GM19035 (cell line): ENCODE data around the gene NXPE3.

Experiments used
- ATAC-seq: cut with Tn5 transposase; IDR thresholded peaks from one replicate; pipeline ENCODE4 v1.9.1; 2021; ENCODE audit not compliant: unreplicated experiment

The NXPE3 gene

GRCh38 chr3:101828276-101828675, 49.3 kb downstream of the NXPE3 start:
- no peak for ATAC-seq

DNA sequence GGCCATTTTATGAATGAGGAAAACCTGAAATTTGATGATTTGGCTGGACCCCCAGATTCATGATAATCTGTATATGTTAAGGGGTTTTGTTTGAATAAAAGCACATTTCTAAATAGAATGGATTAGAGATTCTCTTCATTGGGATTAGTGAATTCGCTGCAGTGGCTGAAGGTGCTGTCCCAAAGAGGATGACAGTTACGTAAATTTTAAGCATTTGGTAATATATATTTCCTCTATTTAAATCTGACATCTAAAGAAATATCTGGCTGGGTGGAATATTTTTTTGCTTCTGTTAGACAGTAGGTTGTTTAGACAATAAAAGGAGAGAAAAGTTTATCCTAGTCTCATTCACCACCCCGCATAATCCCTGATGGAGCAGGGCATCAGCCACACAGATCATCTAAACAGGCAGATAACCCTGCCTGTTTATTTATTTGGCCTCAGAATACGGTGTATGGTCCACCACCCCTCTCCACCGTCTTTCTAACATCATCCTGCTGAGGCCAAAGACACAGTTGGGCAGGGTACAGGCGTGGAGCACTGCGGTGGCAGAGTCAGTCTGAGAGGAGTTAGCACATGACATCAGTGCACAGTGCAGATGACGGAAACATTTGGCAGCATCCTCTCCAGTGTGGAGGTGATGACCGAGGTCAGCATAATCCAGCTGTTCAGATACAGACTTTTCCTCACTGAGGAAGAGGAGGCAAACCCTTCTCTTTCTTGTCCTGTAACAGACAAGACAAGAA, 49.9 kb downstream of the NXPE3 start:
- ATAC-seq, result peak; percentile 46

DNA sequence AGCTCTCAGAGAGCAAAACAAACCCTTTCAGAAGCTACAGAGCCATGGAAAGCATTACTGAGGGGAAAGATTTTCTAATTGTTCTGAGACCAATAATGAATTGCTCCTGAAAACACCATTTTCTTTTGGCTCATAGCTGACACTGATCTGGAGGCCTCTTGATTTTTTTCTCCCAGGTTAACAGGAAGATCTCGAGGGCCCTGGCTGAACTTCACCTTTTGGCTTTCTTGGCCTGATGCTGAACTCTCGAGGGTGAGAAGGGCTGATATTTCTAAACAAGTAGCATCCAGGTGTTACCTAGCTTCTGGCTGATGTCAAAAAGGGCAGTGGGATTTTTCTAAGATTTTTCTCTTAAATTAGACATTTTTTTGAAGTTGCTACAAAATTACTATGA, 50.4 kb downstream of the NXPE3 start:
- no peak for ATAC-seq

- ATAC-seq, result no peak
Measured at GRCh38 chr3:101829874-101830273, 50.9 kb downstream of the NXPE3 start.

DNA sequence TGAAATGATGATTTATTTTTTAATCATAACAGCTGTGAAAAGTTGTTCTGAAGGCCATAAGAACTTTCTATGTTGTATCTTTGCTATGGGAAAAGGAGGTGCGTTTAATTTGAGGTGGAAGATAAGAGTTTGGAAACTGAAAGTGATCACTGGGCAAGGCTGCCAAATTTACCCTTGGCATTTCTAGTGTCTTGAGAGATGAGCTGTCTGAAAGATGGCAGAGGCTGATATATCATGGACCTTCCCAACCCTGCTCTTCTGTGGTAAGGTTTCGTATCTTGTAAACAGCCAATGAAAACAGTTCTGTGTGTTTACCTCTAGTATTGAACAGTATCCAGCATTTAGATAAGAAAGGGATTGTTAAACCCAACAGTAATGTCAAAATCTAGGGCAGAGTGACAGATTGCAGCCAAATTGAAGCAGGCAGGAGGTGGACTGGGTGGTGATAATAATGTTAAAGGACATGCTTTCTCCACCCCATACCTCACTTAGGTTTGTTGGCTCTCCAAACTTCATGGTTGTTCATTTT, 54.5 kb downstream of the NXPE3 start:
- no peak for ATAC-seq

DNA sequence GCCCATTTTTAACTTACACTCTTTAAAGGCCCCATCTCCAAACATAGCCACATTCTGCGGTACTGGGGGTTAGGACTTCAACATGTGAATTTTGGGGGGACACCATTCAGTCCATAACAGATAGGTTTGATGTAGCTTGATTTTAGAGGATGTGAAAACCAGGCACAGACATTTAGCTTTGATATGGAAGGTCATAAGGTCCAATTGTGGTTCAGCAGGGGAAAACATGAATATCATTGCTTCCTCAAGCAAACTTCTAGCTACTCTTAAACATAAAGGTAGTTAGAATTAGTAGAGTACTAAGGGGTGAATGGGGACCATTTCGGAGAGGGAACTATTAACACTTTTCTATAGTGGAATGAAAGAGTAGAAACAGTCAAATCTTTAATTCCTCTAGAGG, 56.7 kb downstream of the NXPE3 start:
- no peak for ATAC-seq

DNA sequence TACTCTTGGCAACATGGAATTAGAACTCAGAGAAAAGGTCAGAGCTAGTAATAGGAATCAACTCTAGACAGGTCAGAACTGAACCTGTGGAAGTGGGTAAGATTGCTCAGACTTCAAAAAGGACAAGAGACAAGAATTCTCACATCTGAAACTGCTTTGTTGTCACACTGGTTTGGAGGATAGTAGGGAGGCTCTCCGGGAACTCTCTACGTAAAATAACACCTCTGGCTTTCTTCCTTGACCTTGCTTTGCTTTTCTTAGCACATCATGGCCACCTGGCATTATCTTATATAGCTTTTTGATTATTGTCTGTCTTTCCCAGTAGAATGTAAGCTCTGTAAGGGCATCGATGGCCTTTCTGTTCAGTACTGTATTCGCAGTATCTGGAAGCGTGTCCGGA, 57.1 kb downstream of the NXPE3 start:
- ATAC-seq, result no peak

GRCh38 chr3:101836652-101837598, 57.9 kb downstream of the NXPE3 start:
- no peak for ATAC-seq

- ATAC-seq, result no peak
Measured at GRCh38 chr3:101838691-101839090, 59.7 kb downstream of the NXPE3 start.

GRCh38 chr3:101840066-101840465, 61.1 kb downstream of the NXPE3 start:
- no peak for ATAC-seq

GRCh38 chr3:101842245-101842934, 63.4 kb downstream of the NXPE3 start:
- no peak for ATAC-seq

DNA sequence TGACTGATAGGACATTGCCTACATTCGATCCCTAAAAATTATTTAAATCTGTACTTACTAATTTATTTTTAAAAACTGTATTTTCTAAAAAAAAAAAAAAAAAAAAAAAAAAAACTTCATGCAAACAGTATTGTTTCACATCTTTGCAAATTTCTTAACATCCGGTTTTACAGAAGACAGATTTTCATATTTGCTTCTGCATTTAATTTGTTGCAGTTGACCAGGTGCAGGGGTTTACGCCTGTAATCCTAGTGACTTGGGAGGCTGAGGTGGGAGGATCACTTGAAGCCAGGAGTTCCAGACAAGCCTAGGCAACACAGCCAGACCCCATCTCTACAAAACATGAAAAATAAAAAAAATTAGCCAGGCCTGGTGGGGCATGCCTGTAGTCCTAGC, 63.9 kb downstream of the NXPE3 start:
- no peak for ATAC-seq

DNA sequence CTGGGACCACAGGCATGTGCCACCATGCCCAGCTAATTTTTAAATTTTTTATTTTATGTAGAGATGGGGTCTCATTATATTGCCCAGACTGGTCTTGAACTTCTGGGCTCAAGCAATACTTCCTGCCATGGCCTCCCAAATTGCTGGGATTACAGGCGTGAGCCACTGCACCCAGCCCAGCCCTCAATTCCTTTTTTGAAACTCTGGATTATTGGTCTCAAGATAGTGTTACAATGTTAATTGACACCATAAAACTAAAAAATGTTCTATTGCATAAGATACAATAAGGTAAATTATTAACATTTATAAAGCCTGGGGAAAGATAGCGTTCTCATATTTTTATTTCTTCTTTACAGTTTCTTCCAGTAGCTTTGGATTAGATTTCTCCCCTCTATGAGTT, 66.4 kb downstream of the NXPE3 start:
- ATAC-seq, result no peak

GRCh38 chr3:101846709-101847108, 67.7 kb downstream of the NXPE3 start:
- ATAC-seq, result no peak

- no peak for ATAC-seq
Measured at GRCh38 chr3:101847328-101847727, 68.3 kb downstream of the NXPE3 start.

GRCh38 chr3:101848326-101848725, 69.3 kb downstream of the NXPE3 start:
- ATAC-seq, result no peak

DNA sequence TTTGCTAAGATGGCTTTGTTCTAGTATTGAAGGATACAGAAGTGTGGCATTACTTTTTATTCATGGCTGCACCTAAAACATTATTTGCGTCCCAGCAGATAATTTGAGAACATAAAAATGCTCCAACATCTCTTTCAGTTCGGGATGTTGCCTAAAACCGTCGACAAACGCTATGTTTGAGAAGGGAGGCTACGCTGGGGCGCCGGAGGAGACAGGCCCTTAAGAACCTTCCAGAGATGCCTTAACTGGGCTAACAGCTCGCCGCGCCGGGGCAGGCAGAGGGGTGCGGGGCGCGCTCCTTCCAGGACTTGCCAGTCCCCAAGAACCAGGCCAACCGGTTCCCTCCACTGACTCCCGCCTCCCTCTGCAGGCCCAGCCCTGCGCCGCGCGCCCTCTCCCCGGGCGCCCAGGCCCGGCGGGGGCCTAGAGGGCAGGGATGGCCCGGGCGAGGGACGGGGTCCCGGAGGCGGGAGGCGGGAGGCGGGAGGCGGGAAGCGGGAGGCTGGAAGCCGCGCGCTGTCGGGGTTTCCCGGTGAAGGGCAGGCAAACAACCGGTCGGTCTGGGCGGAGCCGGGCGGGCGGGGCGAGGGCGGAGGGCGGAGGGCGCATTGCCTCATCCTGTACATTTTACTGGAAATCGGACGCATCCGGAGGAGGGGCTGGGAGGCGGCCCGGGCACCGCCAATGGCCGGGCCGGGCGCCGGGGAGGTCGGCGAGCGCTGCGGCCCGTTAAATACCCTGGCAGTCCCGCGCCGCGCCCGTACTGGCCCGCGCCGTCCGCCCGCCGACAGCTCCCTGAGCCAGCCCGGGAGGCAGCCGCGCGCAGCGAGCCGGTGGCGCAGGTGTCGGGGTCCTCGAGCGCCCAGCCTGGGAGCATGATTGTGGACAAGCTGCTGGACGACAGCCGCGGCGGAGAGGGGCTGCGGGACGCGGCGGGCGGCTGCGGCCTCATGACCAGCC, 70.0 kb downstream of the NXPE3 start, which contains the start of gene NFKBIZ:
Gene NFKBIZ (plus strand): TSS at position 761 of the 960 bp plus-strand sequence. CDS start 115 bp downstream, at position 876.
- peak; percentile 78 for ATAC-seq

DNA sequence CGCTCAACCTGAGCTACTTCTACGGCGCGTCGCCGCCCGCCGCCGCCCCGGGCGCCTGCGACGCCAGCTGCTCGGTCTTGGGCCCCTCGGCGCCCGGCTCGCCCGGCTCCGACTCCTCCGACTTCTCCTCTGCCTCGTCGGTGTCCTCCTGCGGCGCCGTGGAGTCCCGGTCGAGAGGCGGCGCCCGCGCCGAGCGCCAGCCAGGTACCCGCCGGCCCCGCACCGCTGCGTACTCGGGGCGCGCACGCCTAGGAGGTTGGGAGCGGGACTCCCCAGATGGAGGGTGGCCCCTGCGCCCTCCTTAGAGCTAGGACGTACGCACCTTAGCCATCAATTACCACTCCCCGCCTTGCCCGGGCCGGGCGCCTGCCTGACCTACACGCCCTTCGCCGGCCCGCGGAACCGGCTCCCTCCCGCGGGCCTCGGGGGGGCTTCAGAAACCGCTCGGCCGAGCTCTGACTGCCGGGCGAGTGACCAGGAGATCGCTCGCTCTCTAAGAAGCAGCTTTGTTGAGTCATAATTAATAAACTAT, 70.8 kb downstream of the NXPE3 start:
- peak; percentile 34 for ATAC-seq

DNA sequence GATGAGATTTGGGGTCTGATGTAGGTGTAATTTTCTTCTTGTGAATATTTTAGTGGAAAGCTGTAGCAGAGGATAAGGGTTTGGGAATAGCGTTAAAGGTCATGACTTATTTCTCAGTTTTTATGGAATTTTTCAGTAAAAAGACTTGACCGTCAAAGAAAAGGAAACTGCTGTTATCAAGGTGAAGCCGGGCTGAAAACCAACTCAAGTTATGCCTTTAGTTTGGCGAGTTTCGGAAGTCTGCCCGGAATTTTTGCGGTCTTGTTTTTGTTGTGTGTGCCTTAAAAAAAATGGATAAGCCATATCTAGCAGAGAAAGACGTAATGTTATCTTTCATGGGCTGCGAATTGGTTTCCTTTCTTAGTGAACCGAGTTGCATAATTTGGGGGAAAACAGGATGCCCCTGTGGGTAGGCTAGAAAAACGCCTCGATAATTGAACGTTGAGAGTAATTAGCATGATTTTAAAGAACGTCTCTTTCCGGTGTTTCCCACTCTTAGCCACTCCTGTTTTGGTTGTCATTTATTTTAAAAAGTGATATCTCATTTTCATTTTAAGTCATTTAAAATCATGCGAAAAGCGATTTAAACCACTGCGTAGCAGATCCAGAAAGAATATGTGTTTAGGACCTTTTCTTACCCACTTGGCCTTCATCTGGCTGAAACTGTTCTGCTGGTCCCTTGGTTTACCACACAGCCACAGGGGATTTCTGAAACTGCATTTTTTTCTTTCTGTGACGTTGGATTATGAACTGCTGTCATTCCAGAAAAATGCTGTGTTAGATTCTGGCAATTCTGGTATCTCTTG, 71.4 kb downstream of the NXPE3 start:
- peak; percentile 24 for ATAC-seq
